Mucosa of stomach (tissue), 1 donor: ENCODE measurements around the gene ACTRT2.

ENCODE experiments used
- H3K27me3 ChIP-seq: one replicate; pipeline ENCODE4 v1.7.0; 2013; ENCODE audit warnings: mild to moderate bottlenecking, low read length; ENCODE audit not compliant: control insufficient read depth, insufficient read depth
- H3K36me3 ChIP-seq: one replicate; pipeline ENCODE4 v1.7.0; 2013; ENCODE audit warnings: low read length; ENCODE audit not compliant: control insufficient read depth, insufficient read depth
- H3K4me1 ChIP-seq: one replicate; pipeline ENCODE4 v1.7.0; 2013; ENCODE audit warnings: mild to moderate bottlenecking, low read length; ENCODE audit not compliant: control insufficient read depth, insufficient read depth
- H3K4me3 ChIP-seq: one replicate; pipeline ENCODE4 v1.7.0; 2013; ENCODE audit warnings: low read length
- H3K9ac ChIP-seq: one replicate; pipeline ENCODE4 v1.7.0; 2013; ENCODE audit warnings: mild to moderate bottlenecking, low read length, moderate library complexity
- H3K9me3 ChIP-seq: one replicate; pipeline ENCODE4 v1.7.0; 2013; ENCODE audit warnings: mild to moderate bottlenecking, low read length, moderate library complexity; ENCODE audit not compliant: control insufficient read depth
- donor health status: Pancreatic carcinoma.

Gene ACTRT2

GRCh38 chr1:3034162-3034561 is 12.9 kb downstream of the ACTRT2 start:
- H3K4me1 ChIP-seq: no peaks in the 10 kb centered on the region

GRCh38 chr1:3034728-3035562 is 13.7 kb downstream of the ACTRT2 start:
- no peaks in the 10 kb centered on the region for H3K4me1 ChIP-seq
- no peak overlapping the region for H3K4me3 ChIP-seq
- H3K27me3 ChIP-seq: peaks cover 4% of the 10 kb centered on the region
- no peak overlapping the region for H3K9ac ChIP-seq
- H3K36me3 ChIP-seq: no peaks in the 10 kb centered on the region
- H3K9me3 ChIP-seq: no peaks in the 10 kb centered on the region

More at GRCh38 chr1:3034162-3034561, 12.9 kb downstream of the ACTRT2 start:
- H3K36me3 ChIP-seq: no peaks in the 10 kb centered on the region
- H3K9ac ChIP-seq: no peak overlapping the region
- no peaks in the 10 kb centered on the region for H3K9me3 ChIP-seq
- peaks cover 9% of the 10 kb centered on the region for H3K27me3 ChIP-seq
- no peak overlapping the region for H3K4me3 ChIP-seq

- H3K27me3 ChIP-seq: peaks cover 10% of the 10 kb centered on the region
Measured at GRCh38 chr1:3035563-3036446, 14.5 kb downstream of the ACTRT2 start.

GRCh38 chr1:3036447-3037280 is 15.4 kb downstream of the ACTRT2 start:
- no peaks in the 10 kb centered on the region for H3K4me1 ChIP-seq

More at GRCh38 chr1:3035563-3036446, 14.5 kb downstream of the ACTRT2 start:
- H3K4me3 ChIP-seq: no peak overlapping the region
- H3K9me3 ChIP-seq: no peaks in the 10 kb centered on the region
- no peak overlapping the region for H3K9ac ChIP-seq
- H3K36me3 ChIP-seq: no peaks in the 10 kb centered on the region
- H3K4me1 ChIP-seq: no peaks in the 10 kb centered on the region

GRCh38 chr1:3037281-3038040 is 16.2 kb downstream of the ACTRT2 start:
- Histone ChIP-seq H3K9ac (no peak overlapping the region), H3K4me3 (no peak overlapping the region), H3K27me3 (peaks cover 13% of the 10 kb centered on the region), H3K36me3 (no peaks in the 10 kb centered on the region), H3K9me3 (no peaks in the 10 kb centered on the region), H3K4me1 (no peaks in the 10 kb centered on the region)

More at GRCh38 chr1:3036447-3037280, 15.4 kb downstream of the ACTRT2 start:
- Histone ChIP-seq H3K9me3 (no peaks in the 10 kb centered on the region), H3K4me3 (no peak overlapping the region), H3K36me3 (no peaks in the 10 kb centered on the region), H3K27me3 (peaks cover 13% of the 10 kb centered on the region), H3K9ac (no peak overlapping the region)

- no peak overlapping the region for H3K9ac ChIP-seq
- no peaks in the 10 kb centered on the region for H3K4me1 ChIP-seq
- no peak overlapping the region for H3K4me3 ChIP-seq
- H3K36me3 ChIP-seq: no peaks in the 10 kb centered on the region
- peaks cover 13% of the 10 kb centered on the region for H3K27me3 ChIP-seq
- H3K9me3 ChIP-seq: no peaks in the 10 kb centered on the region
Measured at GRCh38 chr1:3038113-3038551, 16.9 kb downstream of the ACTRT2 start.

- Histone ChIP-seq H3K27me3 (peaks cover 15% of the 10 kb centered on the region), H3K9me3 (no peaks in the 10 kb centered on the region), H3K4me3 (no peak overlapping the region)
Measured at GRCh38 chr1:3038571-3039181, 17.4 kb downstream of the ACTRT2 start.

GRCh38 chr1:3040004-3040403 is 18.7 kb downstream of the ACTRT2 start:
- Histone ChIP-seq H3K4me3 (no peak overlapping the region), H3K36me3 (no peaks in the 10 kb centered on the region), H3K9ac (no peak overlapping the region), H3K27me3 (peaks cover 17% of the 10 kb centered on the region), H3K9me3 (no peaks in the 10 kb centered on the region), H3K4me1 (no peaks in the 10 kb centered on the region)

More at GRCh38 chr1:3038571-3039181, 17.4 kb downstream of the ACTRT2 start:
- Histone ChIP-seq H3K4me1 (no peaks in the 10 kb centered on the region), H3K36me3 (no peaks in the 10 kb centered on the region), H3K9ac (no peak overlapping the region)

- no peaks in the 10 kb centered on the region for H3K4me1 ChIP-seq
- H3K36me3 ChIP-seq: no peaks in the 10 kb centered on the region
- H3K9me3 ChIP-seq: no peaks in the 10 kb centered on the region
- H3K4me3 ChIP-seq: no peak overlapping the region
- peaks cover 18% of the 10 kb centered on the region for H3K27me3 ChIP-seq
- no peak overlapping the region for H3K9ac ChIP-seq
Measured at GRCh38 chr1:3042481-3042880, 21.2 kb downstream of the ACTRT2 start.

- peaks cover 10% of the 10 kb centered on the region for H3K27me3 ChIP-seq
- no peaks in the 10 kb centered on the region for H3K9me3 ChIP-seq
- no peak overlapping the region for H3K9ac ChIP-seq
- H3K4me1 ChIP-seq: no peaks in the 10 kb centered on the region
- H3K36me3 ChIP-seq: no peaks in the 10 kb centered on the region
- no peak overlapping the region for H3K4me3 ChIP-seq
Measured at GRCh38 chr1:3049164-3049563, 27.9 kb downstream of the ACTRT2 start.

GRCh38 chr1:3049905-3050304 is 28.6 kb downstream of the ACTRT2 start:
- H3K9ac ChIP-seq: no peak overlapping the region
- no peak overlapping the region for H3K4me3 ChIP-seq
- H3K27me3 ChIP-seq: peaks cover 10% of the 10 kb centered on the region
- H3K36me3 ChIP-seq: no peaks in the 10 kb centered on the region
- no peaks in the 10 kb centered on the region for H3K4me1 ChIP-seq
- H3K9me3 ChIP-seq: no peaks in the 10 kb centered on the region
